ENCODE measurements around the gene IMMP2L.

DNA sequence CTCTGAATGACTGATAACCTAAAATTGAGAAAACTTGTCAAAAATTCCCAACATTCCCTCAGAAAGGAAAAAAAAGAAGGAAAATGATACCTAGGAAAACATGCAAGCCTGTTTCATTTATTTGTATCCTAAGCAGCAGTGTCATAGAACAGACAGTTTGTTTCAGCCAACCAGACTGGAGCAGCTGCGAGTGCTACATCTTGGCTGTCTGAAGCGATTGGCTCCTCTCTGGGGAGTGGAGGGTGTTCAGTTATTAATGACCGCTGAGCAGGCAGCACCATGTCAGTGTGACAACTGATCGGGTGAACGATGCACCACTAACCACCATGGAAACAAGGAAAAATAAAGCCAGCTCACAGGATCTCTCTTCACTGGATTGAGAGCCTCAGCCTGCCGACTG lies 471.4 kb downstream of the IMMP2L start, which contains the start of gene LRRN3:
- TF ChIP-seq BHLHE40 (IDR thresholded peaks at IDR 0.05; ENCODE audit: low read depth, low read length) (no peak), POLR2A (IDR thresholded peaks at IDR 0.05; ENCODE audit: low read depth, low read length) (no peak), RAD21 (IDR thresholded peaks at IDR 0.05; ENCODE audit: low read length) (no peak), CTCF (conservative IDR thresholded peaks at IDR 0.05; ENCODE audit: low read depth, low read length) (no peak), MXI1 (IDR thresholded peaks at IDR 0.05; ENCODE audit: borderline replicate concordance, low read depth, low read length) (no peak), MAZ (IDR thresholded peaks at IDR 0.05; ENCODE audit: borderline replicate concordance, low read depth, low read length) (no peak), CEBPB (IDR thresholded peaks at IDR 0.05; ENCODE audit: low read depth, low read length) (no peak), FOS (IDR thresholded peaks at IDR 0.05; ENCODE audit: low read depth, low read length) (no peak), RFX5 (IDR thresholded peaks at IDR 0.05; ENCODE audit: low read depth, low read length) (no peak), MAFK (IDR thresholded peaks at IDR 0.05; ENCODE audit: low read depth, low read length) (no peak), SMC3 (IDR thresholded peaks at IDR 0.05; ENCODE audit: low read depth, low read length) (no peak)
- TF ChIP-seq, protein P1, sequence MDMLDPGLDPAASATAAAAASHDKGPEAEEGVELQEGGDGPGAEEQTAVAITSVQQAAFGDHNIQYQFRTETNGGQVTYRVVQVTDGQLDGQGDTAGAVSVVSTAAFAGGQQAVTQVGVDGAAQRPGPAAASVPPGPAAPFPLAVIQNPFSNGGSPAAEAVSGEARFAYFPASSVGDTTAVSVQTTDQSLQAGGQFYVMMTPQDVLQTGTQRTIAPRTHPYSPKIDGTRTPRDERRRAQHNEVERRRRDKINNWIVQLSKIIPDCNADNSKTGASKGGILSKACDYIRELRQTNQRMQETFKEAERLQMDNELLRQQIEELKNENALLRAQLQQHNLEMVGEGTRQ (IDR thresholded peaks at IDR 0.05; ENCODE audit: low read depth, low read length): no peak
